HG02852 (cell line): ENCODE measurements around the gene TMEM115.

Experiments used
- ATAC-seq: cut with Tn5 transposase; IDR thresholded peaks from one replicate; pipeline ENCODE4 v1.9.1; 2021; ENCODE audit warnings: mild to moderate bottlenecking, moderate library complexity; ENCODE audit not compliant: unreplicated experiment

The TMEM115 gene

DNA sequence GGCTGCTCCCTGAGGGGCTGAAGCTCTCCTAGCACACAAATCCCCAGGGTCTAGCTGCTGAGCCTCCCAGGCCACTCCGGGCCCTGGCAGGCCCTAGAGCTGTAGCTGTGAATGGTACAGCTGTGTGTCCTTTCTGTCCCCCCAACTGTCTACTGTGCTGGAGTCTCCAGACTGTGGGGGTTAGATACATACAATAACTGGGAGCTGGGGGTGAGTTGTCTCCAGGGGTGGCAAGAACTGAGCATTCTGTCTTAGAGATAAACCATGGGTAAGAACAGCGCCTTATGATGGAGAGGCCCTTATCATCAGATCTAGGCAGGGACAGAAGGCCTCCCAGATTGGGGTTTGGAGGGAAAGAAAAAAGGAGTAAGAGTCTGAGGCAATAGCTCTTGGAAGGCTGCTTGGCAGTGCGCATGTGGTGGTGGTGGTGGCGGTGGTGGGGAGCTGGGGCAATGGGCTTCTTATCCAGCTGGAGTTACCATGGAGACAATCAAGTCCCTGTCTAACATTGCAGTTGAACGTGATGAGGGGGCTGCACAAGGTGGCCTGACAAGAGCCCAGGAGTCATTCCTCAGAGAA, 5.0 kb downstream of the TMEM115 start:
- ATAC-seq: no peak

GRCh38 chr3:50353245-50354004, 5.9 kb downstream of the TMEM115 start:
- no peak for ATAC-seq

DNA sequence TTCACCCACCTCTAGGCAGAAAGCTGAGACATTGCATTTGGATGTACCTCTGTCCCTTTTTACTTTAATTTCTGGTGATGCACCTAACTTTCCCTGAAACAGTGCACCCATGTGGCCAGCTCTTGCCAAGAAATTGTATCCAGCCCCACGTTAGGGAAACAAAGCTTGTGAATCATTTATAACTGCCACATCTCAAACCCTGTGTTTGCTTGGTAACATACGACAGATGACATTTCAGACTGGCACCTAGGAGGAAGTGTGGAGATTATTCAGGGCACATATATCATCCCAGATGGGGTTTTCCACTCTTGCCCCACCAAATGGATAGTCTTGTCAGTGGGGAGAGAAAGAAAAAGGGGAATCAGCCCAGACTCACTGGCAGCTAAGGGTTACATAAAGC, 6.5 kb downstream of the TMEM115 start:
- ATAC-seq: no peak

GRCh38 chr3:50351323-50351697, 8.0 kb downstream of the TMEM115 start:
- ATAC-seq: no peak

DNA sequence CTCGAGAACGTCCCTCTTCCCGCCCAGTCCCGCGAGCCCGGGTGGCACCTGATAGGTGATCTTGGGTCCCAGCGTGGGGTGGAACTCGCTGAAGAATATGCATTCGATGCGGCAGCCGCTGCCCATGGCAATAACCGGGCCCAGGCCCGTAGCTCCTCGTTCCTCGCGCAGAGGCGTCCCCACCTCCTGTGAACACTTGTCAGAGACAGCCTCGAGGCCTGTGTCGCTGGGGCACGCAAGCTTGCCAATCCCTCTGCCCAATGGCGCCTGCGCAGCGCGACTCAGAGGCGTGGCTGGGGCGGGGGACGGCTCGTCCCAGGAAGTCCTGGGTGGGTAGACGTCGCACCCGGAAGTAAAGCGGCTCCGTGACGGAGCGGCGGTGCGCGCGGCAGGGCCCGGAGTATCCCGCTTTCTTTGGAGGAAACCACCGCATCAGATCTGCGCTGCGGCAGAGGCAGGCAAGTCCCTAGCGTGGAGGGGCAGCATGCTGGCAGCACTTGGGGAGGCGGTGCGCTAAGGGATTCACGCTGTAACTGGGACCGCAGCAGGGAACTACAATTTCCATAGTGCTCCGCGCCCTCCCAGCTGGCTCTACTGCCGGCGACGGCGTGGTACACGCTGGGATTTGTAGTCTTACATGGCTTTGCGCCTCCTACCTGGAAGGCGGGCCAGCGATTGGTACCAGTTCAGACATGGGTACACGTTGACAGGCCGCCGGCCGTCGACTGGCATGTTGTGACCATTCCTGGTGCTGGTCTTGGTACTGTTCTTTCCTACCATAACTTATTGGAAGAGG, 8.6 kb downstream of the TMEM115 start, which contains the start of the genes CYB561D2 and NPRL2:
TSS of gene CYB561D2 (plus strand) at position 336 of the 796 bp plus-strand sequence. CDS start 572 bp downstream, outside the sequence.
TSS of gene NPRL2 (minus strand) at position 249 of the 796 bp plus-strand sequence. CDS start at position 126, 123 bp downstream.
- ATAC-seq: peak; percentile 85

DNA sequence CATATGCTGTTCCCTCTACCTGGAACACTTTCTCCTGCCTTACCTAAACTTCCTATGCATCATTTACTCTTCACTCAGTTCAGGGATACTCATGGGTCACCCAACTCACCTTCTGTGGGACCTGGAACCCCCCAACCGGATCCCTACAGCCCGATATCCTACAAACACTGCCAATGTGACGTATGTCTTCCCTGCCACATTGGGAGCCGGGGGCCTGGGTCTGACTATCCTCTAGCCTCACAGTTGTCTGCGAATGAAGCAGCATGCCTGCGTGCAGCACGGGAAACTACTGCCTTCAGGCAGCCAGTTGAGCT, 9.2 kb downstream of the TMEM115 start:
- ATAC-seq: no peak

- no peak for ATAC-seq
These were observed 12.0 kb downstream of the TMEM115 start for GRCh38 chr3:50347187-50347813.

DNA sequence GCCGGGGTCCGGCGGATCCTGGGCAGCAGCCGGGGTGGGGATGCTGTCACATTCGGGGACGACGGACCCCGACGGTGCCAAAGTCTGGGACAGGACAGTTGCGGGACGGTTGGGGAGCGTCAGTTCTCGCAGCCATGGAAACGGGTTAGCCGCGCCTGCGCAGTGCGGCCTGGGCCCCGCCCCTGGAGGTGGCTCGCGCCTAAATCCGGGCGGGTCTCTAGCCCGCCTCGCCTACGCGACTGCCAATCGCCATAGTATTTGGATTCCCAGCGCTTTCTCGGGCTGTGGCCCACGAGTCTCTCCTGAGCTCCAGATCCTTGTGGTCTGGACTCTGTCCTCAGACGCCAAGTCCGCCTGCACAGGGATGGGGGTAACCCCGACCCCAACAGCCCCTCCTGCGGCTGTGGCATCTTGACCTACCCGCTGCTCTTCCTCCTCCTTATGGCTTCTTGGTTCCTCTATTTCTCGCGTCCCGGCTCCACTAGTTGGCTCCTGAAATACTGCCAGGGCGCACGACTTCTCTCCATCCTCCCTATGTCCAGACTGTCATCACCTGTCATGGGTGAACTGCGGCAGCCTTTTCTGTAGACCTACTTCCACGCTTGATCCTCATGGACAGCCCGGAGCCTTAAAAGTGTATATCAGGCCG, 13.6 kb downstream of the TMEM115 start, which contains the start of gene ZMYND10:
TSS of gene ZMYND10 (minus strand) at position 147 of the 649 bp plus-strand sequence. CDS start 153 bp downstream, outside the sequence.
- ATAC-seq: no peak

GRCh38 chr3:50345008-50345407, 14.3 kb downstream of the TMEM115 start:
- no peak for ATAC-seq

GRCh38 chr3:50342813-50343633, 16.3 kb downstream of the TMEM115 start:
- no peak for ATAC-seq

- ATAC-seq: no peak
These were observed 17.2 kb downstream of the TMEM115 start for GRCh38 chr3:50341996-50342650.

GRCh38 chr3:50341537-50341936, 17.8 kb downstream of the TMEM115 start:
- ATAC-seq: no peak

- no peak for ATAC-seq
These were observed 18.6 kb downstream of the TMEM115 start, which contains the start of gene RASSF1 for GRCh38 chr3:50340448-50341329. Gene RASSF1 (minus strand): TSS chr3:50340836. CDS start chr3:50340805, 31 bp downstream.

- no peak for ATAC-seq
These were observed 19.2 kb downstream of the TMEM115 start for GRCh38 chr3:50340147-50340447.

- ATAC-seq: no peak
These were observed 19.7 kb downstream of the TMEM115 start for GRCh38 chr3:50339485-50340146.

GRCh38 chr3:50338965-50339364, 20.4 kb downstream of the TMEM115 start:
- no peak for ATAC-seq

- ATAC-seq: peak; percentile 73
These were observed 22.0 kb downstream of the TMEM115 start for GRCh38 chr3:50337175-50337861.
